Tibial nerve (tissue), 4 donors: ENCODE results near the gene CDC25A. TPM values are rescaled to one million over a fixed set of nuclear protein-coding genes. Genes with fewer than 3 reads are reported as not detected.

Experiments
- DNase-seq, 2 donors: peaks; one replicate each; pipeline ENCODE4 v3.0.0-alpha.2; 2019; ENCODE audit warnings: low spot score in 2 of 2
- H3K27ac ChIP-seq, 4 donors: fragments of 200-600 bp; sonication (generic) in 3 of 4; one replicate each; pipeline ENCODE4 v1.5.1; 2017 to 2019; ENCODE audit warnings: mild to moderate bottlenecking in 1 of 4
- H3K27me3 ChIP-seq, 2 donors: fragments of 200-600 bp; sonication (generic) in 1 of 2; one replicate each; pipeline versions ENCODE4 v1.5.1 to v1.6.0; 2017 to 2019
- H3K36me3 ChIP-seq, 3 donors: fragments of 200-600 bp; sonication (generic); one replicate each; pipeline ENCODE4 v1.5.1; 2018 to 2019
- H3K4me1 ChIP-seq, 4 donors: fragments of 200-600 bp; sonication (generic) in 3 of 4; one replicate each; pipeline ENCODE4 v1.5.1; 2017 to 2019
- H3K4me3 ChIP-seq, 4 donors: fragments of 200-600 bp; sonication (generic) in 3 of 4; one replicate each; pipeline ENCODE4 v1.5.1; 2017 to 2019; ENCODE audit warnings: mild to moderate bottlenecking in 1 of 4, moderate library complexity in 1 of 4
- H3K9me3 ChIP-seq, 4 donors: fragments of 200-600 bp; sonication (generic) in 3 of 4; one replicate each; pipeline ENCODE4 v1.5.1; 2017 to 2019
- EP300 ChIP-seq, 2 donors: sonication (generic); formaldehyde crosslinking; IDR thresholded peaks; one replicate each; pipeline ENCODE4 v1.6.1; 2017; ENCODE audit warnings: antibody characterized with exemption in 2 of 2, mild to moderate bottlenecking in 1 of 2
- POLR2A ChIP-seq, 2 donors: fragments of 450-650 bp; IDR thresholded peaks; one replicate each; pipeline ENCODE4 v1.6.1; 2017; ENCODE audit warnings: antibody characterized with exemption in 2 of 2, mild to moderate bottlenecking in 2 of 2, moderate library complexity in 2 of 2
- WGBS, 2 donors: methylation state at CpG; one replicate each; pipeline ENCODE4 v1.1.5; 2018; 5-methylcytosine and 5-hydroxymethylcytosine counted together
- total RNA-seq, 4 donors: library from RNA; depleted of rRNA; stranded (reverse); fragments of >200 nt; gene quantifications; one replicate each; pipeline ENCODE4 v1.1.0, GENCODE V29; 2016
- TF ChIP-seq, protein P1 (sequence below), 5 experiments: fragments of 200-600 bp in 3 of 5; fragments of 450-650 bp in 2 of 5; sonication (generic) in 3 of 5; IDR thresholded peaks; one replicate each; pipeline ENCODE4 v1.5.1; 2016 to 2019; ENCODE audit warnings: antibody characterized with exemption in 5 of 5, mild to moderate bottlenecking in 3 of 5, moderate library complexity in 2 of 5

CDC25A gene
- total RNA-seq, 4 donors from 2014 or later, result 0.44 to 7.1 (median 2.1) TPM; not detected in 1

DNA sequence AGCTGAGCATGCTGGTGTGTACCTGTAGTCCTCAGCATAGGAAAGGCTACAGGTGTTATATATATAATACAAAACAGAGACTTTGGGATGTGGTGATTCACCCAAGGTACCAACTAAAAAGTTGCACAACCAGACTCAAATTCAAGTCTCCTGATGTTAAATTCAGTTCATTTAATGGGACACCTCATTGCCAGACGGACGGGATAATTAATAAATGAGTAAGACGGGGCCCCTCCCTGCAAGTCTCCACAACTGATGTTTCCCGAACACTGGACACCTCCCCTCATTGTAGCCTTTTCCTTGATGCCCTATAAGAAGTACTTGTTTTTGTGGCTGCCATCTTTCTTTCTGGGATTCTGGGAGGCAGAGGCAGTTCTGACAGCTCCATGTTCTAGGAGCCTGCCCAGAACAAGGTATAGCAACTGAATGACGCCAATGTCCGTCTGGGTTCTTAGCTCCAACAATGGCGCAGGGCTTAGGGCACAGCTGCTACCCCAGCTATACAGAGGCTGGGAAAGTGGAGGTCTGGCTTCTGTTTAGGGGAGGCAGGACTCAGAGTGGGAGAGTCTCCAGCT, 50.7 kb downstream of the CDC25A start:
- WGBS, 2 donors, result 82 to 91% methylated on average over 7 of the region's 7 CpGs
- Histone ChIP-seq H3K36me3 (no peaks in the 10 kb centered on the region), H3K4me3 (no peak overlapping the region), H3K4me1 (no peaks in the 10 kb centered on the region), H3K27me3 (no peaks in the 10 kb centered on the region), H3K9me3 (no peaks in the 10 kb centered on the region), H3K27ac (no peak overlapping the region)
- DNase-seq, result no peak
- TF ChIP-seq, protein P1, sequence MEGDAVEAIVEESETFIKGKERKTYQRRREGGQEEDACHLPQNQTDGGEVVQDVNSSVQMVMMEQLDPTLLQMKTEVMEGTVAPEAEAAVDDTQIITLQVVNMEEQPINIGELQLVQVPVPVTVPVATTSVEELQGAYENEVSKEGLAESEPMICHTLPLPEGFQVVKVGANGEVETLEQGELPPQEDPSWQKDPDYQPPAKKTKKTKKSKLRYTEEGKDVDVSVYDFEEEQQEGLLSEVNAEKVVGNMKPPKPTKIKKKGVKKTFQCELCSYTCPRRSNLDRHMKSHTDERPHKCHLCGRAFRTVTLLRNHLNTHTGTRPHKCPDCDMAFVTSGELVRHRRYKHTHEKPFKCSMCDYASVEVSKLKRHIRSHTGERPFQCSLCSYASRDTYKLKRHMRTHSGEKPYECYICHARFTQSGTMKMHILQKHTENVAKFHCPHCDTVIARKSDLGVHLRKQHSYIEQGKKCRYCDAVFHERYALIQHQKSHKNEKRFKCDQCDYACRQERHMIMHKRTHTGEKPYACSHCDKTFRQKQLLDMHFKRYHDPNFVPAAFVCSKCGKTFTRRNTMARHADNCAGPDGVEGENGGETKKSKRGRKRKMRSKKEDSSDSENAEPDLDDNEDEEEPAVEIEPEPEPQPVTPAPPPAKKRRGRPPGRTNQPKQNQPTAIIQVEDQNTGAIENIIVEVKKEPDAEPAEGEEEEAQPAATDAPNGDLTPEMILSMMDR (IDR thresholded peaks at IDR 0.05), result no peak
- TF ChIP-seq POLR2A (IDR thresholded peaks at IDR 0.05) (no peak), EP300 (IDR thresholded peaks at IDR 0.05) (no peak)

DNA sequence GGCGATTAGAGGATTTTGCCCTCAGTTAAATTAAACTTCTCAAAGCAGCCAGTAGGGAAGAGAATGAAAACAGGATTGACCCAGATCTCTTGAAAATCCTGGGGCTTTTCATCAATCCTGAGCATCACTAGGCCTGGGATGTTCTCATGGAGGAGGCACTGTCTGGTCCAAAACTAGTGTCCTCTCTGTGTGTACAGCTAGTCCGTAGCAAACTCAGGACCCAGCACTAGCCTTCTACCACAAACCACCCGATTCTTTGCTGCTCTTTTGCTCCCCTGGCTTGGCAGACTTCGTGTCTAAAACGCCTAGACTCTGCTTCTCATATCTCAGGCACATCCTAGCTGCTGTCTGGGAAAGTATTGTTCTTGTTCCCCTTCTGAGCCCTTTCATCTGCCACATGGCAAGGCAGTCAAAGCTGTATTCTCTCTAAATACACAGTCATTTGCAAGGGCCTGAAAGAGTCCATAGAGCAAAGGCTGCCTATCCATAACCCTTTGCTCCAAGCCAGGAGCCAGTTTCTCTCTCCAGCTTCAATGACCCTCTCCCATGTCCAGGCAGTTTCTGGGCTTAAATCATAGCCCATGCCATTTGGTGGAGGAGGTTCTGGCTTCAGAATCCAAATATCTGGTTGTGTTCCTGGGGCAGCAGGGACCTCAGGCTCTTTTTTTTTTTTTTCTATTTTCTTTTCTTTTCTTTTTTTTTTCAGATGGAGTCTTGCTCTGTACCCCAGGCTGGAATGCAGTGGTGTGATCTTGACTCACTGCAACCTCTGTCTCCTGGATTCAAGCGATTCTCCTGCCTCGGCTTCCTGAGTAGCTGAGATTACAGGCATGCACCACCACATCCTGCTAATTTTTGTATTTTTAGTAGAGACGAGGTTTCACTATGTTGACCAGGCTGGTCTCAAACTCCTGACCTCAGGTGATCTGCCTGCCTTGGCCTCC, 52.4 kb downstream of the CDC25A start:
- TF ChIP-seq, protein P1 (IDR thresholded peaks at IDR 0.05), result no peak
- no peak for TF ChIP-seq EP300 (IDR thresholded peaks at IDR 0.05)
- no peak for TF ChIP-seq POLR2A (IDR thresholded peaks at IDR 0.05)
- Histone ChIP-seq H3K4me1 (peaks cover 0 to 5% (median 2%) of the 10 kb centered on the region in 4 donors), H3K9me3 (no peaks in the 10 kb centered on the region), H3K36me3 (no peaks in the 10 kb centered on the region), H3K27me3 (no peaks in the 10 kb centered on the region), H3K27ac (peak overlapping the region in 2 of 4 donors; percentile 49 to 58), H3K4me3 (no peak overlapping the region)
- WGBS, 2 donors, result 59 to 61% methylated on average over 8 of the region's 8 CpGs
- no peak for DNase-seq

DNA sequence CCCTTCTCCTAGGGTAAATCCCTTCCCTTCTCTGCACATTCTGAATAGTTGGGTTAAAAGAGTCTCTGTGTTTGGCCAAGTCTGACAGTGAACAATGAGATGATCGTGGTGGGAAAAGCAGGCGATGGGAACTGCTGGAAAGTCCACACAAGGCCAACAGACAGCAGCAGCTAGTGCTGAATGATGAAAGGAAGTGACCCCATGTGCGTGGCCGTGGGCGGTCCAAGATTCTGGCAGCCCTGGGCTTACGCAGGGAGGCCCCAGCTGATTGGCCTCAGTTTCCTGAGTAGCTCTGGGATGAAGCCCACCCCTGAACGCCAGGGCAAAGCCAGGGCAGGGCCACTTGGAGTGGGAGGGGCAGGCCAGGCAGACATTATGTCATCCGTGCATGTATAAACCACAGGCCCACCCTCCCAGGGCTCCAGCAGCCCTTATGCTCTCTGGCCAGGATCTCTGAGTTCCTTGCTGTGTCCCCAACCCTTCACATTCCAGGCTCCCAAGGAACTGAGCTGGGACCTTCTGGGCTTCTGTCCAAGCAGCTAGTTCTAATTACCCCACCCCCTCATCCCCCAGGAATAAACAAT, 57.8 kb downstream of the CDC25A start:
- H3K4me1 ChIP-seq, result peaks cover 0 to 24% (median 11%) of the 10 kb centered on the region in 4 donors
- no peaks in the 10 kb centered on the region for H3K9me3 ChIP-seq
- peak overlapping the region; percentile 52 to 87 (median 77) for H3K27ac ChIP-seq
- no peaks in the 10 kb centered on the region for H3K36me3 ChIP-seq
- peak; percentile 27 to 52 for DNase-seq
- 4 to 26% methylated on average over 8 of the region's 8 CpGs for WGBS, 2 donors
- H3K27me3 ChIP-seq, result no peaks in the 10 kb centered on the region
- TF ChIP-seq, protein P1 (IDR thresholded peaks at IDR 0.05), result no peak
- peak in 1 of 2 donors; percentile 78 for TF ChIP-seq EP300 (IDR thresholded peaks at IDR 0.05)
- TF ChIP-seq POLR2A (IDR thresholded peaks at IDR 0.05), result no peak
- H3K4me3 ChIP-seq, result no peak overlapping the region

DNA sequence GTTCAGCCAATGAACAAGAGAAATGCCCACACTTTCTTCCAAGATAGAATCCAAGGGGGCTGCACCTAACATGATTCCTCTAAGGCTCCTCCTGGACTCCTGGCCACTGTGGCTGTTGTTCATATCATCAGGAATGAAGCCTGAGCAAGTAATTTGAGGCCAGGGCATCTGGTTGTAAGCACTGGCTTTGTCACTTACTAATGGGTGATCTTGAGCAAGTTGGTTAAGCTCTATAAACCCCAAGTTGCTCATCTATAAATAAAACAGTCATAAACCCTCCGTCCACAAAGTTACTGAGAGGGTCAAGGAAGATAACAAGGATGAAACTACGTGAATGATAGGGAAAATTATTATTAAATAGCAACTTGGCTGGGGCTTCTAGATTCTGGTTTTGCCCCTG, 58.3 kb downstream of the CDC25A start:
- Histone ChIP-seq H3K27me3 (no peaks in the 10 kb centered on the region), H3K36me3 (no peaks in the 10 kb centered on the region), H3K9me3 (no peaks in the 10 kb centered on the region), H3K4me1 (peaks cover 0 to 28% (median 11%) of the 10 kb centered on the region in 4 donors), H3K4me3 (no peak overlapping the region), H3K27ac (peak overlapping the region; percentile 52 to 87 (median 77))
- DNase-seq, result no peak
- WGBS, 2 donors, result 18 to 24% methylated on average over 2 of the region's 2 CpGs
- TF ChIP-seq, protein P1 (IDR thresholded peaks at IDR 0.05), result no peak
- TF ChIP-seq EP300 (IDR thresholded peaks at IDR 0.05) (no peak), POLR2A (IDR thresholded peaks at IDR 0.05) (no peak)
